GM23248 (cell line): ENCODE measurements around the gene POSTN.

Source experiments
- EZH2 ChIP-seq: fragments of 200-600 bp; sonication (generic); IDR thresholded peaks from 2 replicates; pipeline ENCODE4 v1.6.1; 2018; ENCODE audit warnings: antibody characterized with exemption, mild to moderate bottlenecking; ENCODE audit not compliant: insufficient read depth, poor library complexity, severe bottlenecking
- EZH2phosphoT487 ChIP-seq: fragments of 200-600 bp; sonication (generic); IDR thresholded peaks from 2 replicates; pipeline ENCODE4 v1.6.1; 2018; ENCODE audit warnings: antibody characterized with exemption, moderate library complexity, mild to moderate bottlenecking, low read depth; ENCODE audit not compliant: insufficient read depth

GRCh38 chr13:37596805-37597204 is 1.8 kb downstream of the POSTN start:
- TF ChIP-seq EZH2phosphoT487 (no peak), EZH2 (no peak)
